A204.1 (cell line): ENCODE results near the gene OR2K2.
"Not testable (repeated sequence)": the region's sequence is repeated elsewhere in the genome, so short reads cannot be mapped to it uniquely, and the experiment has no call there.

Source experiments
- FAIRE-seq: peaks from 2 replicates; lab custom pipeline; 2012; peaks lifted over from hg19 to GRCh38; lab: Jason Lieb, UNC

Gene OR2K2

GRCh38 chr9:111297066-111297824 lies 32.8 kb downstream of the OR2K2 start:
- peak; percentile 48 for FAIRE-seq

GRCh38 chr9:111294691-111295451 lies 35.2 kb downstream of the OR2K2 start:
- no peak for FAIRE-seq

- no peak for FAIRE-seq
Observed at GRCh38 chr9:111287127-111287526, 42.9 kb downstream of the OR2K2 start.

- no peak for FAIRE-seq
Observed at GRCh38 chr9:111284703-111285102, 45.3 kb downstream of the OR2K2 start.

GRCh38 chr9:111282845-111283244 lies 47.2 kb downstream of the OR2K2 start:
- no peak for FAIRE-seq

- not testable (repeated sequence) for FAIRE-seq
Observed at GRCh38 chr9:111280795-111281194, 49.2 kb downstream of the OR2K2 start.
